DND-41 (cell line): ENCODE results near the gene LAMA2.

Experiments used
- CTCF ChIP-seq: IDR thresholded peaks from 2 replicates; pipeline ENCODE4 v1.5.1; 2012; ENCODE audit warnings: borderline replicate concordance, low read length, moderate library complexity, mild to moderate bottlenecking; ENCODE audit not compliant: poor library complexity, severe bottlenecking; ENCODE audit errors: extremely low read depth
- EZH2 ChIP-seq: IDR thresholded peaks from 3 replicates; pipeline ENCODE4 v1.6.1; 2012; ENCODE audit warnings: borderline replicate concordance, low read depth, mild to moderate bottlenecking, moderate library complexity, low read length, inconsistent platforms; ENCODE audit not compliant: severe bottlenecking

DNA sequence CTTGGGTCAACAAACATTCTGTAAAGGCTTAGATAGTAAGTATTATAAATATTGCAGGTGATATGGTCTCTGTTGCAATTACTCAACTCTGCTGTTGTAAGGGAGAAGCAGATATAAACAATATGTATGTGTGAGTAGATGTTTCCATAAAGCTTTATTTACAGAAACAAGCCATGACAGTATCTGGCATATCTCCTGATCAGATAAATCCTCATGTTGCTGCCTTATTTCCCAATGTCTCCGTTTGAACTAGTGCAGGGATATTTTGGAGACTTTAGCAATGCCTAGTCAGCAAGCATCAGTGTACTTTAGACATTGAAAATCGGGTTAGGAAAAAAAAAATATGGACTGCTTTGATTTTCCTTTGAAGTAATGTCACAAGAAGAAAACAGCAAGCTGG lies 96.1 kb downstream of the LAMA2 start:
- TF ChIP-seq CTCF (no peak), EZH2 (no peak)
